CD1c-positive myeloid dendritic cell (primary cell): ENCODE measurements around the gene GALP.
"Not testable (repeated sequence)": the region's sequence is repeated elsewhere in the genome, so short reads cannot be mapped to it uniquely, and the experiment has no call there.

ENCODE experiments used
- DNase-seq: peaks from one replicate; pipeline ENCODE4 v3.0.0-alpha.2; 2016; ENCODE audit errors: extremely low spot score

GALP gene

GRCh38 chr19:56191115-56191514 lies 15.3 kb downstream of the GALP start:
- DNase-seq: no peak

DNA sequence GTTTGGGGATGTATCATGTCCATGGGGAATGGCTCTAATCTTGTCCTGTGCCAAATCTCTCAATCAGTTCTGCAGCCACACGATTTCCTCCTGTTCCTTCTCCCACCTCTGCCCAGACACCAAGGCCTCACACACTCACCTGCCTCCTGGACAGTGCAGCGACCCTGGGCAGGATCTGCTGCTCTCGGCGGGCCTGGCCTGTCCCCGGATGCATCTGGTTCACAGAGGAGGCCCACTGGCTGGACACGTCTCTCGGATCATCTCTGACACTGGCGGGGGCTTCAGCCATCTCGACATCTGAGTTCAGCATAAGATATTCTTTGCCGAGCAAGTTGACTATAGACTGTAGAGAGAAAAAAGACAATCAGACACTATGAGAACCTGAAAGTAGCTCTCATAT lies 15.9 kb downstream of the GALP start:
- no peak for DNase-seq

GRCh38 chr19:56193981-56194640 lies 18.3 kb downstream of the GALP start:
- DNase-seq: no peak

DNA sequence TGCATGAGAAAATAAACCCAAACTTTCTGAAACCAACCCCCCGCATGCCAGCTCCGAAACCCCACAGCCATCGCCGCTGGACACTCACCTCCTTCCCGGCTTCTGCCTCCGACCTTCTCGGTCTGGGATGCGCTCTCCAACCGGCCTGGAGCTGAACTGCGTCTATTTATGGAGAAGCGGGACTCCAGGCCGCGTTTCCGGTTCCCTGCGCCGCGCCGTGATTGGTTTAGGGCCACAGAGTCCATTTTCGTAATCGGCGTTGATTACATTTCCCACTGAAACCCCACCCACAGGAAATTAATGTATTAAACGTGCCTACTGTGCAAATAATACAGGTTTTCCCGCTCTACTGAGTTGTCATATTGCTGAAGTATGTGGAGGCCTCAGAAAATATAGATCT lies 21.8 kb downstream of the GALP start, which contains the start of gene ZSCAN5B:
TSS of gene ZSCAN5B (minus strand) at position 138 of the 400 bp plus-strand sequence. CDS start 4,731 bp downstream, outside the sequence.
- not testable (repeated sequence) for DNase-seq

DNA sequence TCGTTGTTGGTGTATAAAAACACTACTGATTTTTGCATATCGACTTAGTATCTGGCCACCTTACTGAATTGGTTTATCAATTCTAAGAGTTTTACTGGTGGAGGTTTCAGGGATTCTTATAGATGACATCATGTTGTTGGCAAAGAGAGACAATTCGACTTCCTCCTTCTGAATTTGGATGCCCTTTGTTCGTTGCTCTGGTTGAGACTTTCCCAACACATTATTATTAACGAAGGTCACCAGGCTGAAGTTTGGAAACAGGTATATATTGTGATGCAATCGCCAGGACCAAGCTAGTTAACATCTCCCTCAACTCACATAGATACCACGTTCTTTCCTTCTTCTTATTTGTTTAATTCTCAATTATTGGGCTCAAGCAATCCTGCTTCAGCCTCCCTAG lies 23.9 kb downstream of the GALP start:
- DNase-seq: no peak

DNA sequence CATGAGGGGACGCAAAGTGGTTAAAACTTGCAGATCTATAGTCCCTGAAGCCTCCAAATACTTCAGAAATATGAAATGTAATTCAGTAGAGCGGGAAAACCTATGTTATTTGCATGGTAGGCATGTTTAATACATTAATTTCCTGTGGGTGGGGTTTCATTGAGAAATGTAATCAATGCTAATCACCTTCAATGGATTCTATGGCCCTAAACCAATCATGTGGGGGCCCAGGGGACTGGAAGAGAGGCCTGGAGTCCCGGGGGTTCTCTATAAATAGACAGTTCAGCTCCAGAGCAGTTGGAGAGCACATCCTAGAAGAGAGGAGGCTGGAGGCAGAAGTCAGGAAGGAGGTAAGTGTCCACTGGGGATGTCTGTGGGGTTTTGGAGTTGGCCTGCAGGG lies 26.2 kb downstream of the GALP start, which contains the start of gene ZSCAN5C:
TSS of gene ZSCAN5C (plus strand) at position 301 of the 400 bp plus-strand sequence. CDS start 3,641 bp downstream, outside the sequence.
- DNase-seq: no peak

DNA sequence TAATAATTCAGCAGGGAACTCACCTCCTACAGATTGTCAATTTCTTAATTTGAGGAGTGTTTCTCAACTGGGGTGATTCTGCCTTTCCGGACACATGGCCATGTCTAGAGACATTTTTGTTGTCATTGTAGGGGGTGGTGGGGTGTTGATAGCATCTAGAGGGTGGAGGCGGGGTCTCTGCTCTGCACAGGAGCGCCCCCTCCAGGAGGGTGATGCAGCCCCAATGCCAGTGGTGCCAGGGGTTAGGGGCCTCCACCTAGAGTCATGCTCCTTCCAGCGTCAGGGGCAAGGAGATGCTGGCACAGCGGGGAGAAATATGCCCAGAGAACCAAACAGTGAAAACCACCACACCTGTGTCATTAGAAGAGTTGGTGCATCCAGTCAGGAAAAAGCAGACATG lies 31.8 kb downstream of the GALP start:
- DNase-seq: not testable (repeated sequence)

DNA sequence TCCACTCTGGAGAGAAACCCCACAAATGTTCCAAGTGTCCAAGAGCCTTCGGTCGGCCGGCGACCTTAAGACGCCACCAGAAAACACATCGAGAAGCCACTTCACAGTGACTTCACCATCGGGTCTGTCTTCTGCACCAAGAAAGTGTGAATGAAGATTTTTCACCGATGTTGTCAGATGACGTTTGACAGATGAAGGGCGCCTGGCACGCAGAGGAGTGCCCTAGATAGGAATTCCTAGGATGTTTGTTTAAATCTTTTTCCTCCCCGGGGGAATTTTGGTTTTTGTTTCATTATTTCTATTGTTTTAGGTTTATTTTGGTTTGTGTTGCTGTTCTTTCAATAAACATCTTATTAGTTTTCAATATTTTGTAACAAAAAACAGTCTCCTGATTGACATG lies 33.3 kb downstream of the GALP start:
- no peak for DNase-seq

DNA sequence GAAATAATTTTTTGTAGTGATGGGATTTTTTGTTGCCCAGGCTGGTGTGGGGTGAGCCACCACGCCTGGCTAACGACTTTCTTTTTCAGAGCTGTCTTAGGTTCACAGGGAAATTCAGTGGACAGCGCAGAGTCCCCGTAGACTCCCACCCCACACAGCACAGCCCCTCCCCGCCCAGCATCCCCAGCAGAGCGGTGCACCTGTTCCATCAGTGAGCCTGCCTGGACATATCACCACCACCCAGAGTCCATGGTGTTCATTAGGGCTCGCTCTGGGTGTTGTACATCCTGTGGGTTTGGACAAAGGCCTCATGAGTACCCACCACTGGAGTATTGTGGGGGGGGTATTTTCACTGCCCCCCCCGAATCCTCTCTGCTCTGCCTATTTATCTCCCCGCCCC lies 34.2 kb downstream of the GALP start:
- not testable (repeated sequence) for DNase-seq

- no peak for DNase-seq
Observed at GRCh38 chr19:56211718-56212117, 35.9 kb downstream of the GALP start.

- peak; percentile 6 for DNase-seq
Observed at GRCh38 chr19:56217039-56217949, 41.5 kb downstream of the GALP start.

DNA sequence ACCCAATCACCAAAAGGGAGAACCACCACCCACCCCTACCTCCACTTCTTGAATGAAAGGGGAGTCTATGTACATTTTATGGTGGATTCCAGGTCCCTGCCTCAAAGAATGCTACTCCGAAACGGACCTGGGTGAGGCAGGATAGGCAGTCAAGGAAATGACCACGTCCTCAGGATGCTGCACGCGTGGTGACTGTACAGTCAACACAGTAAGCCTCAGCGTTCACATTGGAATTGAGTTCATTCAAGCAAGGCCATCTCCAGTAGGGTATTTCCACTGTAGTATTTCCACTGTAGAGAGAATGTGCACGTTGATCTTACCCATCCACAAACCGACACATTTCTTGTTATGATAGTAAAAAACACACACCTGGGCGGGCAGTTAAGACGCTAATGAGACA lies 43.2 kb downstream of the GALP start:
- DNase-seq: no peak

- DNase-seq: not testable (repeated sequence)
Observed at GRCh38 chr19:56221442-56221841, 45.6 kb downstream of the GALP start.

DNA sequence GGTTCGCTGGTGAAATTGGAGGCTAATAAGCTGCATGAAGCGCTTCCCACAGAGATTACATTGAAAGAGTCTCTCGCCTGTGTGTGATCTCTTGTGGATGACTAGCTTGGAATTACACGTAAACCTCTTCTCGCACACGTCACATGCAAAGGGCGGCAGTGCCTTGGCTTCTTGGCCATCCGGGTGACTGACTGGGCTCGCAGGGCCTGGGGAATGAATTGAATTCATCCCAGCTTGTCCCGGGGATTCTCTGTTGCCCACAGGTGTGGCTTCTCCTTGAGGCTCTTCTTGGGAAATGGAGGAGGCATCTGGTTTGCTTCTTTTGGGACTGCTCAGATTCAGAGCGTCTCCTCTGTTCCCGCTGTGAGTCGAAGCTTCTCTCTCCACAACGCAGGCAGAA lies 46.0 kb downstream of the GALP start:
- no peak for DNase-seq

DNA sequence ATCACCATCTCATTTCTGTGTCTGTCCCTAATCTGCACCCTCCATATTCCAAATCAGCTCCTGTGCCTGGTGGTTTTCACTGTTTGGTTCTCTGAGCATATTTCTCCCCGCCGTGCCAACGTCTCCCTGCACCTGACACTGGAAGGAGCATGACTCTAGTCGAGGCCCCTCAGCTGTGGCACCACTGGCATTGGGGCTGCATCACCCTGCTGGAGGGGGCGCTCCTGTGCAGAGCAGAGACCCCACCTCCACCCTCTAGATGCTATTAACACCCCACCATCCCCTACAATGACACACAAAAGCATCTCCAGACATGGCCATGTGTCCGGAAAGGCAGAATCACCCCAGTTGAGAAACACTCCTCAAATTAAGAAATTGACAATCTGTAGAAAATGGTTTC lies 47.1 kb downstream of the GALP start:
- DNase-seq: no peak

DNA sequence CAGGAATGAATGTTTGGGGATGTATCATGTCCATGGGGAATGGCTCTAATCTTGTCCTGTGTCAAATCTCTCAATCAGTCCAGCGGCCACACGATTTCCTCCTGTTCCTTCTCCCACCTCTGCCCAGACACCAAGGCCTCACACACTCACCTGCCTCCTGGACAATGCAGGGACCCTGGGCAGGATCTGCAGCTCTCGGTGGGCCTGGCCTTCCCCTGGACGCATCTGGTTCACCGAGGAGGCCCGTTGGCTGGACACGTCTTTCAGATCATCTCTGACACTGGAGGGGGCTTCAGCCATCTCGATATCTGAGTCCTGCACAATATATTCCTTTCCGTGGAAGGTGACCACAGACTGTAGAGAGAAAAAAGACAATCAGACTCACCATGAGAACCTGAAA lies 47.7 kb downstream of the GALP start:
- no peak for DNase-seq
